Activated T-cell treated with anti-CD3 and anti-CD28 coated beads, Interleukin-2, amount 50 U/mL, for 1 hour (primary cell): ENCODE measurements around the gene CDKL5.

ENCODE experiments used
- DNase-seq: peaks from one replicate; pipeline ENCODE4 v3.0.0-alpha.2; 2020

The CDKL5 gene

GRCh38 chrX:18654875-18655836 is 229.7 kb downstream of the CDKL5 start:
- DNase-seq = no peak

- DNase-seq = no peak
Observed at GRCh38 chrX:18661273-18661672, 235.9 kb downstream of the CDKL5 start.

- DNase-seq = no peak
Observed at GRCh38 chrX:18664947-18665346, 239.5 kb downstream of the CDKL5 start.

- DNase-seq = no peak
Observed at GRCh38 chrX:18666614-18667013, 241.2 kb downstream of the CDKL5 start.

GRCh38 chrX:18668071-18668835 is 242.8 kb downstream of the CDKL5 start:
- no peak for DNase-seq

GRCh38 chrX:18672008-18672407 is 246.6 kb downstream of the CDKL5 start, which contains the start of gene RS1:
TSS of gene RS1 (minus strand) at chrX:18672108. CDS start at chrX:18672068, 40 bp downstream.
- DNase-seq = no peak

- peak; percentile 39 for DNase-seq
Observed at GRCh38 chrX:18674417-18674787, 249.0 kb downstream of the CDKL5 start.

- peak; percentile 84 for DNase-seq
Observed at GRCh38 chrX:18674788-18675735, 249.7 kb downstream of the CDKL5 start.

- DNase-seq = no peak
Observed at GRCh38 chrX:18676050-18676449, 250.6 kb downstream of the CDKL5 start.

GRCh38 chrX:18676470-18676869 is 251.1 kb downstream of the CDKL5 start:
- no peak for DNase-seq

GRCh38 chrX:18677161-18677869 is 251.9 kb downstream of the CDKL5 start:
- DNase-seq = no peak

GRCh38 chrX:18681996-18682395 is 256.6 kb downstream of the CDKL5 start:
- DNase-seq = no peak

- DNase-seq = no peak
Observed at GRCh38 chrX:18682979-18683387, 257.6 kb downstream of the CDKL5 start.

- no peak for DNase-seq
Observed at GRCh38 chrX:18687856-18688495, 262.6 kb downstream of the CDKL5 start.

- no peak for DNase-seq
Observed at GRCh38 chrX:18691431-18691830, 266.0 kb downstream of the CDKL5 start.

- no peak for DNase-seq
Observed at GRCh38 chrX:18692541-18692940, 267.1 kb downstream of the CDKL5 start.

GRCh38 chrX:18696653-18697052 is 271.2 kb downstream of the CDKL5 start:
- no peak for DNase-seq

GRCh38 chrX:18698737-18699650 is 273.6 kb downstream of the CDKL5 start:
- no peak for DNase-seq

GRCh38 chrX:18701621-18702361 is 276.4 kb downstream of the CDKL5 start:
- DNase-seq = no peak
